Measurements from ENCODE around the gene KRTAP29-1. TPM values are rescaled to one million over a fixed set of nuclear protein-coding genes. Genes with fewer than 3 reads are reported as not detected.
"Not testable (repeated sequence)": the region's sequence is repeated elsewhere in the genome, so short reads cannot be mapped to it uniquely, and the experiment has no call there.

The KRTAP29-1 gene
- total RNA-seq, 1 experiment from 2014 or later = not detected

- Histone ChIP-seq H3K9me3 (ENCODE audit: low read depth, low read length, poor library complexity, severe bottlenecking) (no peaks in the 10 kb centered on the region), H3K27me3 (replicated peaks; ENCODE audit: insufficient read depth, low read depth, low read length, poor library complexity) (no peaks in the 10 kb centered on the region), H3K4me3 (ENCODE audit: low read depth, low read length, poor library complexity, severe bottlenecking) (no peak overlapping the region), H3K27ac (ENCODE audit: low read depth, low read length, poor library complexity, severe bottlenecking) (no peak overlapping the region), H3K4me1 (ENCODE audit: insufficient read depth, low read length, poor library complexity, severe bottlenecking) (no peaks in the 10 kb centered on the region), H3K36me3 (ENCODE audit: insufficient read depth, low read length, poor library complexity, severe bottlenecking) (no peaks in the 10 kb centered on the region)
- TF ChIP-seq, protein P1, sequence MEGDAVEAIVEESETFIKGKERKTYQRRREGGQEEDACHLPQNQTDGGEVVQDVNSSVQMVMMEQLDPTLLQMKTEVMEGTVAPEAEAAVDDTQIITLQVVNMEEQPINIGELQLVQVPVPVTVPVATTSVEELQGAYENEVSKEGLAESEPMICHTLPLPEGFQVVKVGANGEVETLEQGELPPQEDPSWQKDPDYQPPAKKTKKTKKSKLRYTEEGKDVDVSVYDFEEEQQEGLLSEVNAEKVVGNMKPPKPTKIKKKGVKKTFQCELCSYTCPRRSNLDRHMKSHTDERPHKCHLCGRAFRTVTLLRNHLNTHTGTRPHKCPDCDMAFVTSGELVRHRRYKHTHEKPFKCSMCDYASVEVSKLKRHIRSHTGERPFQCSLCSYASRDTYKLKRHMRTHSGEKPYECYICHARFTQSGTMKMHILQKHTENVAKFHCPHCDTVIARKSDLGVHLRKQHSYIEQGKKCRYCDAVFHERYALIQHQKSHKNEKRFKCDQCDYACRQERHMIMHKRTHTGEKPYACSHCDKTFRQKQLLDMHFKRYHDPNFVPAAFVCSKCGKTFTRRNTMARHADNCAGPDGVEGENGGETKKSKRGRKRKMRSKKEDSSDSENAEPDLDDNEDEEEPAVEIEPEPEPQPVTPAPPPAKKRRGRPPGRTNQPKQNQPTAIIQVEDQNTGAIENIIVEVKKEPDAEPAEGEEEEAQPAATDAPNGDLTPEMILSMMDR (conservative IDR thresholded peaks at IDR 0.05; ENCODE audit: low read depth, low read length) = no peak
- TF ChIP-seq EZH2 (IDR thresholded peaks at IDR 0.05; ENCODE audit: borderline replicate concordance, low read depth, low read length, poor library complexity, severe bottlenecking) = no peak
- ChIA-PET CTCF (no interaction called here), POLR2A (ENCODE audit: low non-redundant PET) (no interaction called here)
- BruUV-seq (replicated peaks) = no TSS peak
- intact Hi-C loops (cut with micrococcal nuclease; ENCODE audit: unreplicated experiment) = no loop called here
- DNase-seq (ENCODE audit: low spot score) = no peak
Measured at GRCh38 chr17:41347869-41348760, 45.5 kb upstream of the KRTAP29-1 start.

DNA sequence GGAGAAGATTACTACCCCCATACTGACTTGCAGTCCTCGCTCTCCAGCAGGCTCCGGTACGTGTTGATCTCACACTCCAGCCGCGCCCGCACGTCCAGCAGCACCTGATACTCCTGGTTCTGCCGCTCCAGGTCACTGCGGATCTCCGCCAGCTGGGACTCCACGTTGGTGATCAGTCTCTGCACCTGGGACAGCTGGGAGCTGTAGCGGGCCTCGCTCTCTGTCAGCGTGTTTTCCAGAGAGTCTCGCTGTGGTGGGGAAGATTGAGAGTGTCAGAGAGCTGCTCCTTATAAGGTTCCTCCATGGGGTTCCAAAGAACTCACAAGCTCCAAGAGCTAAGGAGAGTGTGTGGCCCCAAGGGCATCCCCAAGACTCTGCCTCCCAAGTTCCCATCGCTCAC is 43.8 kb upstream of the KRTAP29-1 start:
- H3K9me3 ChIP-seq (ENCODE audit: low read depth, low read length, poor library complexity, severe bottlenecking); H3K4me3 ChIP-seq (ENCODE audit: low read depth, low read length, poor library complexity, severe bottlenecking); H3K27me3 ChIP-seq (replicated peaks; ENCODE audit: insufficient read depth, low read depth, low read length, poor library complexity); BruUV-seq (replicated peaks); H3K27ac ChIP-seq (ENCODE audit: low read depth, low read length, poor library complexity, severe bottlenecking); DNase-seq (ENCODE audit: low spot score); H3K36me3 ChIP-seq (ENCODE audit: insufficient read depth, low read length, poor library complexity, severe bottlenecking); H3K4me1 ChIP-seq (ENCODE audit: insufficient read depth, low read length, poor library complexity, severe bottlenecking); intact Hi-C loops (cut with micrococcal nuclease; ENCODE audit: unreplicated experiment); CTCF ChIA-PET: not testable (repeated sequence)
- POLR2A ChIA-PET (ENCODE audit: low non-redundant PET) = interaction anchor here (0.7 kb wide), 1 partner anchor 9 kb away, joined by 3 read pairs; no protein-coding TSS in a partner anchor

- CTCF ChIA-PET = no interaction called here
- intact Hi-C loops (cut with micrococcal nuclease; ENCODE audit: unreplicated experiment) = no loop called here
- TF ChIP-seq EZH2 (IDR thresholded peaks at IDR 0.05; ENCODE audit: borderline replicate concordance, low read depth, low read length, poor library complexity, severe bottlenecking) = no peak
- TF ChIP-seq, protein P1 (conservative IDR thresholded peaks at IDR 0.05; ENCODE audit: low read depth, low read length) = no peak
Measured at GRCh38 chr17:41345992-41346391, 43.3 kb upstream of the KRTAP29-1 start.

More at GRCh38 chr17:41345992-41346391, 43.3 kb upstream of the KRTAP29-1 start:
- no peak overlapping the region for H3K4me3 ChIP-seq (ENCODE audit: low read depth, low read length, poor library complexity, severe bottlenecking)
- no peaks in the 10 kb centered on the region for H3K27me3 ChIP-seq (replicated peaks; ENCODE audit: insufficient read depth, low read depth, low read length, poor library complexity)
- H3K27ac ChIP-seq (ENCODE audit: low read depth, low read length, poor library complexity, severe bottlenecking) = no peak overlapping the region
- DNase-seq (ENCODE audit: low spot score) = no peak
- POLR2A ChIA-PET (ENCODE audit: low non-redundant PET) = interaction anchor here (0.7 kb wide), 1 partner anchor 9 kb away, joined by 3 read pairs; no protein-coding TSS in a partner anchor
- no peaks in the 10 kb centered on the region for H3K36me3 ChIP-seq (ENCODE audit: insufficient read depth, low read length, poor library complexity, severe bottlenecking)
- H3K9me3 ChIP-seq (ENCODE audit: low read depth, low read length, poor library complexity, severe bottlenecking) = no peaks in the 10 kb centered on the region
- no peaks in the 10 kb centered on the region for H3K4me1 ChIP-seq (ENCODE audit: insufficient read depth, low read length, poor library complexity, severe bottlenecking)
- BruUV-seq (replicated peaks) = no TSS peak
